Measurements from ENCODE around the gene KMO. TPM values are rescaled to one million over a fixed set of nuclear protein-coding genes. Genes with fewer than 3 reads are reported as not detected.

KMO gene
- total and polyA plus RNA-seq, 8 donors, result 0.17 to 10.7 (median 0.42) TPM

DNA sequence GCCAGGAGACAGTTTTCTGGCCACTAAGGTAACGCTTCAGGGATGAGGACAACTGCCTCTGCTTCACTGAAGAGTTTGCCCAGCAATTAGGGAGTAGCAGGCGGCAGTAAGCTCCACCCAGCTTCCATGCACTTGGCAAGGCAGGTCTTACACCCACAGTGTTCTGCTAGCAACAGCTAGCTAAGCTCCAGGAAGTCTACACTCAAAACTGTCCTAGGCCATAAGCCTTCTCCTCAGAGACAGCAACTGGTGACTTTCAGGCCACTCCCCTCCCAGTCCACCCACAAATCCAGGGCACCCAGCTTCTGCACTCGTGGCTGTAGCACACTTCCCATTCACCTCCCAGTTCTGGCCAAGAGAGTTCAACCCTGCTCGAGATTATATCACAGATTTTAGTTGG, 47.3 kb downstream of the KMO start:
- H3K4me1 ChIP-seq, result no peaks in the 10 kb centered on the region
- no peaks in the 10 kb centered on the region for H3K27me3 ChIP-seq
- peaks cover 0 to 6% of the 10 kb centered on the region in 2 donors for H3K9me3 ChIP-seq
- TF ChIP-seq, protein P1, sequence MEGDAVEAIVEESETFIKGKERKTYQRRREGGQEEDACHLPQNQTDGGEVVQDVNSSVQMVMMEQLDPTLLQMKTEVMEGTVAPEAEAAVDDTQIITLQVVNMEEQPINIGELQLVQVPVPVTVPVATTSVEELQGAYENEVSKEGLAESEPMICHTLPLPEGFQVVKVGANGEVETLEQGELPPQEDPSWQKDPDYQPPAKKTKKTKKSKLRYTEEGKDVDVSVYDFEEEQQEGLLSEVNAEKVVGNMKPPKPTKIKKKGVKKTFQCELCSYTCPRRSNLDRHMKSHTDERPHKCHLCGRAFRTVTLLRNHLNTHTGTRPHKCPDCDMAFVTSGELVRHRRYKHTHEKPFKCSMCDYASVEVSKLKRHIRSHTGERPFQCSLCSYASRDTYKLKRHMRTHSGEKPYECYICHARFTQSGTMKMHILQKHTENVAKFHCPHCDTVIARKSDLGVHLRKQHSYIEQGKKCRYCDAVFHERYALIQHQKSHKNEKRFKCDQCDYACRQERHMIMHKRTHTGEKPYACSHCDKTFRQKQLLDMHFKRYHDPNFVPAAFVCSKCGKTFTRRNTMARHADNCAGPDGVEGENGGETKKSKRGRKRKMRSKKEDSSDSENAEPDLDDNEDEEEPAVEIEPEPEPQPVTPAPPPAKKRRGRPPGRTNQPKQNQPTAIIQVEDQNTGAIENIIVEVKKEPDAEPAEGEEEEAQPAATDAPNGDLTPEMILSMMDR (IDR thresholded peaks at IDR 0.05), result no peak
- H3K36me3 ChIP-seq, result no peaks in the 10 kb centered on the region
- no peak overlapping the region for H3K4me3 ChIP-seq
- intact Hi-C loops (cut with DNase I), result no loop called here
- no peak overlapping the region for H3K27ac ChIP-seq
- ATAC-seq (peak; percentile 81), DNase-seq (peak in 1 of 4 donors; percentile 45)

DNA sequence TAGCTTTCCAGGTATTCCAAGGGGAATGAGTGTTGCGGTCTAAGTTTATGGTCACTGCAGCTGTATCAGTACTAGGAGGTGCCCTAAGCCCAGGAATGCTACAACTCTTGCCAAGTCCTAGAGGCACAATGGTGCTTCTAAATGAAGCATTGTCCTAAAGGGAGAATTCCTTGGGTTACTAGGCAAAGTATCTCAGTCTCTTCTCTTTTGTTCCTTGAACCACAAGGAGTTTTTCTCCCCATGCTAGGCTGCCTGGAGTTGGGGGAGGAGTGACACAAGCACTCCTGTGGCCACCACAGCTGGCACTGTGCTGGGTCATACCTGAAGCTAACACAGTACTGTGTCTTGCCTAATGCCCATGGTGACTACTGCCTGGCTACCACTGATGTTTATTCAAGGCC, 50.7 kb downstream of the KMO start:
- H3K36me3 ChIP-seq, result no peaks in the 10 kb centered on the region
- ATAC-seq (peak; percentile 88), DNase-seq (no peak)
- TF ChIP-seq, protein P1 (IDR thresholded peaks at IDR 0.05), result no peak
- H3K27ac ChIP-seq, result no peak overlapping the region
- H3K4me3 ChIP-seq, result no peak overlapping the region
- no peaks in the 10 kb centered on the region for H3K9me3 ChIP-seq
- H3K27me3 ChIP-seq, result no peaks in the 10 kb centered on the region
- no peaks in the 10 kb centered on the region for H3K4me1 ChIP-seq
- intact Hi-C loops (cut with DNase I), result no loop called here

DNA sequence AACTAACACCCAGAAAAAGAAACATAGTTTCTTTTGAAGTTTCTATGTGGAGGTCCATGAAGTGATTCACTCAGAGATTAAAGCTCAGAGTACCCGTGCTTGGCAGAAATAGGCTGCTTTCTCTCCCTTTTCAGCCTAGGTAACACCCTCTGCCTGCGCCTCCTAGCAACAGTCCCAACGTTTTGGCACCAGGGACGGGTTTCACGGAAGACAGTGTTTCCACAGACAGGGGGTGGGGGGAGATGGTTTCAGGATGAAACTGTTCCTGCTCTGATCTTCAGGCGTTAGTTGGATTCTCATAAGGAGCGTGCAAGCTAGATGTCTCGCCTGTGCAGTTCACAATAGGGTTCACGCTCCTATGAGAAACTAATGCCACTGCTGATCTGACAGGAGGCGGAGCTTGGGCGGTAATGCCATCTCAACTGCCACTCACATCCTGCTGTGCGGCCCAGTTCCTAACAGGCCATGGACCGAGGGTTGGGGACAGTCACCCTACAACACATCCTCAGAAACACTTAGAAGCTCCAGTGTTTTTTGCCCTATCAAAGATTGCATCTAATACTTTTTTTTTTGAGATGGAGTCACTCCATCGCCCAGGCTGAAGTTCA, 54.8 kb downstream of the KMO start:
- intact Hi-C loops (cut with DNase I), result no loop called here
- no peak for ATAC-seq
- H3K27ac ChIP-seq, result no peak overlapping the region

DNA sequence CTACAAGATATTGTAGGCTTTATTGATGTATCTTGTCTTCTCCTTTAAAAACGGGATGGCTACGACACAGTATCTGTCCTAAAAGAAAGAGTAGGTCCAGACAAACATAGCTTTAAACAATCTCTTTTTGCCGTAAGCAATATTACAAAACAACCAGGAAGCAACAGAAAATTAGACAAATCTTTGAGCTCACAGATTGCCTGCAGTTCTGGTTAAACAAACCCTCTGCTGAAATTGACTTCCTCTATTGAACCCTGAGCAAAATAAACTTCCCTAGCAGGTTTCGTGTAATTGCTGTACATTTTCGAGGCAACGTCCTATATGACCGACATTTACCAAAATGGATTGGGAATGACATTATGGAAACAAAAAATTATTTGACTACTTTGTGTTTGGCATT, 57.3 kb downstream of the KMO start:
- Histone ChIP-seq H3K27me3 (no peaks in the 10 kb centered on the region), H3K9me3 (no peaks in the 10 kb centered on the region), H3K36me3 (peaks cover 0 to 11% of the 10 kb centered on the region in 2 donors), H3K4me1 (no peaks in the 10 kb centered on the region), H3K4me3 (no peak overlapping the region), H3K27ac (no peak overlapping the region)
- intact Hi-C loops (cut with DNase I), result no loop called here
- peak; percentile 25 for ATAC-seq
- no peak for DNase-seq
- TF ChIP-seq, protein P1 (IDR thresholded peaks at IDR 0.05), result no peak

More for the DNA sequence above, 54.8 kb downstream of the KMO start:
- H3K4me1 ChIP-seq, result no peaks in the 10 kb centered on the region
- H3K27me3 ChIP-seq, result no peaks in the 10 kb centered on the region
- no peaks in the 10 kb centered on the region for H3K9me3 ChIP-seq
- H3K4me3 ChIP-seq, result no peak overlapping the region
- H3K36me3 ChIP-seq, result no peaks in the 10 kb centered on the region
- TF ChIP-seq, protein P1 (IDR thresholded peaks at IDR 0.05), result no peak
- DNase-seq, result no peak

DNA sequence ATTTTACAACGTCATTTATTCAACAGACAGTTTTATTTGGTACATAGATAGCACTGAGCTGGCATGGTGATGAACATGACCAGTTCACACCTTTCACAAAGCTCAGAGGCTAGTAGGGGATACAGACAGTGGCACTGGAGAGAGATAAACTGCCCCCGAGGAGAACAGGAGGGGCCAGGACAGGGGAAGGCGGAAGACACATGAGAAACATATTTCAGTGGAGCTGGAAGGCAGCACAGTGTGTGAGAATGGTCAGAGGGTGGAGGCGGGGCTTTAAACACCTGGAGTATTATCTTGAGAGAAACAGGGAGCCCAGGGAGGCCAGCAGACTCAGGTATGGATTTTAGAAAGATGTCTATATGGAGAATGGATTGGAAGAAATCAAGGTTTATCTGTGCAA, 58.5 kb downstream of the KMO start:
- ATAC-seq, result no peak

More for the DNA sequence above, 58.5 kb downstream of the KMO start:
- H3K36me3 ChIP-seq, result peaks cover 0 to 15% of the 10 kb centered on the region in 2 donors
- TF ChIP-seq, protein P1 (IDR thresholded peaks at IDR 0.05), result no peak
- H3K4me3 ChIP-seq, result no peak overlapping the region
- H3K4me1 ChIP-seq, result no peaks in the 10 kb centered on the region
- intact Hi-C loops (cut with DNase I), result no loop called here
- DNase-seq, result no peak
- no peaks in the 10 kb centered on the region for H3K9me3 ChIP-seq
- H3K27ac ChIP-seq, result no peak overlapping the region
- H3K27me3 ChIP-seq, result no peaks in the 10 kb centered on the region

Data from left lung (tissue), 10 donors.